IMR-90 (cell line): ENCODE measurements around the gene DGLUCY. TPM values are rescaled to one million over a fixed set of nuclear protein-coding genes. Genes with fewer than 3 reads are reported as not detected.
"Not testable (repeated sequence)": the region's sequence is repeated elsewhere in the genome, so short reads cannot be mapped to it uniquely, and the experiment has no call there.

Source experiments
- ATAC-seq: fragments of 200-7000 bp; cut with Tn5 transposase; 2 replicates; pipeline ENCODE4 v1.9.1; 2020; ENCODE audit warnings: low read depth, mild to moderate bottlenecking, moderate library complexity
- BruUV-seq: library from RNA; stranded (reverse); fragments of 400-500 nt; replicated peaks from 2 replicates; lab custom pipeline; 2021; lab: Mats Ljungman, UMichigan
- CTCF ChIA-PET: fragments of 300-600 bp; formaldehyde crosslinking; extraction: SDS; loops from one replicate; lab custom pipeline; 2021; ENCODE audit warnings: antibody characterized with exemption; lab: Yijun Ruan, JAX
- POLR2A ChIA-PET: fragments of 300-600 bp; sonication (Branson Sonifier 250); formaldehyde crosslinking; loops from one replicate; lab custom pipeline; 2022; ENCODE audit warnings: antibody characterized with exemption; ENCODE audit not compliant: unreplicated experiment; lab: Charles Lee
- DNase-seq: peaks from one replicate; pipeline ENCODE4 v3.0.0; 2013
- H2AFZ ChIP-seq: replicated peaks from 2 replicates; pipeline ENCODE3; 2013; ENCODE audit warnings: low read length, mild to moderate bottlenecking; ENCODE audit not compliant: poor library complexity
- H2AK5ac ChIP-seq: 2 replicates; pipeline ENCODE4 v1.6.1; 2013; ENCODE audit warnings: low read depth, low read length, inconsistent platforms
- H2AK9ac ChIP-seq: replicated peaks from 2 replicates; pipeline ENCODE3; 2013; ENCODE audit warnings: mild to moderate bottlenecking, low read depth, low read length, moderate library complexity; ENCODE audit not compliant: poor library complexity
- H2BK120ac ChIP-seq: 2 replicates; pipeline ENCODE4 v1.6.1; 2013; ENCODE audit warnings: low read depth, low read length, inconsistent platforms
- H2BK15ac ChIP-seq: 3 replicates; pipeline ENCODE4 v1.6.1; 2013; ENCODE audit warnings: low read depth, low read length, inconsistent platforms
- H2BK20ac ChIP-seq: 2 replicates; pipeline ENCODE4 v1.6.1; 2013; ENCODE audit warnings: low read depth, mild to moderate bottlenecking, inconsistent platforms, low read length, moderate library complexity
- H2BK5ac ChIP-seq: 2 replicates; pipeline ENCODE4 v1.6.1; 2013; ENCODE audit warnings: mild to moderate bottlenecking, low read depth, low read length, inconsistent platforms; ENCODE audit not compliant: poor library complexity, severe bottlenecking
- H3K14ac ChIP-seq: replicated peaks from 2 replicates; pipeline ENCODE4 v1.6.1; 2013; ENCODE audit warnings: low read depth, low read length, inconsistent platforms
- H3K18ac ChIP-seq: 2 replicates; pipeline ENCODE4 v1.6.1; 2013; ENCODE audit warnings: low read depth, low read length, control low read depth
- H3K23ac ChIP-seq: 2 replicates; pipeline ENCODE4 v1.6.1; 2013; ENCODE audit warnings: low read depth, low read length, inconsistent platforms
- H3K27ac ChIP-seq: 2 replicates; pipeline ENCODE4 v1.5.1; 2013; ENCODE audit warnings: mild to moderate bottlenecking, control low read depth, low read length; ENCODE audit not compliant: insufficient read depth
- H3K27me3 ChIP-seq: 2 replicates; pipeline ENCODE4 v1.6.1; 2013; ENCODE audit warnings: low read length; ENCODE audit not compliant: control insufficient read depth, insufficient read depth
- H3K36me3 ChIP-seq: 2 replicates; pipeline ENCODE4 v1.6.1; 2013; ENCODE audit warnings: low read length, mixed read lengths; ENCODE audit not compliant: control insufficient read depth, insufficient read depth
- H3K4ac ChIP-seq: 2 replicates; pipeline ENCODE4 v1.6.1; 2013; ENCODE audit warnings: low read depth, low read length, inconsistent platforms
- H3K4me1 ChIP-seq: 2 replicates; pipeline ENCODE4 v1.6.1; 2013; ENCODE audit warnings: low read length, mixed read lengths; ENCODE audit not compliant: control insufficient read depth, insufficient read depth
- H3K4me2 ChIP-seq: 2 replicates; pipeline ENCODE4 v1.6.1; 2013; ENCODE audit warnings: low read depth, mild to moderate bottlenecking, control low read depth, low read length, moderate library complexity
- H3K4me3 ChIP-seq: 2 replicates; pipeline ENCODE4 v1.5.1; 2013; ENCODE audit warnings: low read depth, mild to moderate bottlenecking, control low read depth, low read length, moderate library complexity; ENCODE audit not compliant: insufficient read depth
- H3K56ac ChIP-seq: 2 replicates; pipeline ENCODE4 v1.6.1; 2013; ENCODE audit warnings: low read length, inconsistent platforms; ENCODE audit not compliant: insufficient read depth; ENCODE audit errors: extremely low read depth
- H3K79me1 ChIP-seq, 2 experiments: 2 replicates each; pipeline ENCODE4 v1.6.1; 2013; ENCODE audit warnings: low read length in 2 of 2, inconsistent platforms in 1 of 2, low read depth in 1 of 2
- H3K9ac ChIP-seq: 2 replicates; pipeline ENCODE4 v1.6.1; 2013; ENCODE audit warnings: low read depth, low read length, control low read depth
- H3K9me1 ChIP-seq: 2 replicates; pipeline ENCODE4 v1.6.1; 2013; ENCODE audit warnings: low read length, inconsistent platforms; ENCODE audit not compliant: insufficient read depth
- H3K9me3 ChIP-seq: 2 replicates; pipeline ENCODE4 v1.6.1; 2013; ENCODE audit warnings: low read length; ENCODE audit not compliant: control insufficient read depth, insufficient read depth
- H4K20me1 ChIP-seq: 2 replicates; pipeline ENCODE4 v1.6.1; 2013; ENCODE audit warnings: low read length, inconsistent platforms; ENCODE audit not compliant: insufficient read depth
- H4K5ac ChIP-seq: 2 replicates; pipeline ENCODE4 v1.6.1; 2013; ENCODE audit warnings: mild to moderate bottlenecking, low read depth, low read length, control low read depth
- H4K8ac ChIP-seq, 2 experiments: 2 replicates each; pipeline ENCODE4 v1.6.1; 2013; ENCODE audit warnings: low read depth in 2 of 2, low read length in 2 of 2, control low read depth in 1 of 2, inconsistent platforms in 1 of 2
- H4K91ac ChIP-seq: 2 replicates; pipeline ENCODE4 v1.6.1; 2013; ENCODE audit warnings: low read depth, low read length, inconsistent platforms; ENCODE audit not compliant: insufficient read depth
- RFX5 ChIP-seq: IDR thresholded peaks from 2 replicates; pipeline ENCODE4 v1.8.0; 2012; ENCODE audit warnings: low read depth, mild to moderate bottlenecking, low read length, moderate library complexity
- WGBS, 2 experiments: methylation state at CpG; one replicate each; pipeline versions ENCODE4 v1.1.5 to v1.1.7; 2013; ENCODE audit warnings: missing lambda C conversion rate in 2 of 2; ENCODE audit not compliant: insufficient read length in 1 of 2; ENCODE audit errors: extremely low coverage in 2 of 2; 5-methylcytosine and 5-hydroxymethylcytosine counted together
- dilution Hi-C: fragments of 300-500 bp; cut with HindIII; formaldehyde crosslinking; loops from one replicate; pipeline ENCODE4 v1.14.3; 2018; ENCODE audit warnings: low sequenced_read_pairs; ENCODE audit not compliant: unreplicated experiment
- in situ Hi-C: fragments of 300-500 bp; cut with MboI; formaldehyde crosslinking; loops from 3 replicates; pipeline ENCODE4 v1.14.3; 2019; ENCODE audit warnings: low sequenced_read_pairs, inconsistent platforms, mixed read lengths
- intact Hi-C: fragments of 100-400 bp; cut with micrococcal nuclease; formaldehyde crosslinking; loops from 2 replicates; pipeline ENCODE4 v1.10.0; 2022
- polyA plus RNA-seq, 3 experiments: library from polyadenylated mRNA; depleted of rRNA; stranded (reverse); fragments of >200 nt; gene quantifications; 2 replicates each; pipeline ENCODE4 v1.2.3, GENCODE V29; 2012; ENCODE audit warnings: low replicate concordance in 1 of 3
- total RNA-seq: library from RNA; depleted of rRNA; stranded (reverse); fragments of >200 nt; gene quantifications from 2 replicates; pipeline ENCODE4 v1.2.3, GENCODE V29; 2012
- TF ChIP-seq, protein P1 (sequence below): conservative IDR thresholded peaks from 2 replicates; pipeline ENCODE4 v1.5.1; 2012; ENCODE audit warnings: mild to moderate bottlenecking, low read depth, low read length, improper control_type of control experiment
- TF ChIP-seq, protein P2 (sequence below): fragments of 150-350 bp; IDR thresholded peaks from 2 replicates; pipeline ENCODE4 v1.6.1; 2016; ENCODE audit warnings: low read depth, mild to moderate bottlenecking, low read length, moderate library complexity, borderline replicate concordance

Gene DGLUCY
- total and polyA plus RNA-seq, 2 of the 4 experiments (the other 2 are of a cell fraction): 8.5 to 13.3 TPM

DNA sequence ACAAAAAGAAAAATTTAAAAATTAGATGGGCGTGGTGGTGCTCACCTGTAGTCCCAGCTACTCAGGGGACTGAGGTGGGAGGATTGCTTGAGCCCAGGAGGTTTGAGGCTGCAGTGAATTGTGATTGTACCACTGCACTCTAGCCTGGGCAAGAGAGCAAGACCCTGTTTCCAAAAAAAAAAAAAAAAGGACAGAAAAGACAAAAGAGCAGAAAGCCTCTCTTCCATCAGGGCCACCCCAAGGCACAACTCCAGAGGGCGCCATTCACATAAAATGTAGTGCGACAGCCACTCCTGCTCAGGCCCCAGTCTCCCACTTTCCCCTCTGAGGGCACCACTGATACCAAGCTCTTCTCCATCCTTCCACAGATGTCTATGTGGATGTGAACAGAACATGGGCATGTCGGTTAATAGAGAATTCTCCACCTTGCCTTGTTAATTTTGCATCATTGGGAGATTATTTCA, 41.8 kb downstream of the DGLUCY start:
- no peak overlapping the region for H2BK20ac ChIP-seq
- DNase-seq (no peak), ATAC-seq (no peak)
- no peaks in the 10 kb centered on the region for H3K79me1 ChIP-seq
- no peak overlapping the region for H3K9ac ChIP-seq
- H3K14ac ChIP-seq: no peak overlapping the region
- ChIA-PET POLR2A (no interaction called here), CTCF (interaction anchor here (0.6 to 0.8 kb wide), 2 partner anchors 101 to 459 kb away, joined by 3 to 5 read pairs; no protein-coding TSS in a partner anchor)
- no peak overlapping the region for H3K4me2 ChIP-seq
- no peak overlapping the region for H3K56ac ChIP-seq
- H2BK5ac ChIP-seq: no peak overlapping the region
- H3K4ac ChIP-seq: no peak overlapping the region; the same call in 1 of the 2 replicates
- dilution Hi-C loops: no loop called here
- no peak overlapping the region for H3K18ac ChIP-seq
- intact Hi-C loops: no loop called here
- H4K20me1 ChIP-seq: no peaks in the 10 kb centered on the region
- peaks cover 8% of the 10 kb centered on the region for H3K36me3 ChIP-seq
- no peaks in the 10 kb centered on the region for H3K9me3 ChIP-seq
- H4K5ac ChIP-seq: no peak overlapping the region
- peak overlapping the region; percentile 54; the same call in 1 of the 2 replicates for H4K91ac ChIP-seq
- H3K4me1 ChIP-seq: peaks cover 10% of the 10 kb centered on the region
- no peak overlapping the region for H4K8ac ChIP-seq
- H3K9me1 ChIP-seq: peaks cover 3% of the 10 kb centered on the region; the same call in 1 of the 2 replicates
- in situ Hi-C loops: loop anchor here (25.0 kb wide), 2 partner anchors 768 to 868 kb away; partner anchors contain the start of gene CALM1
- H2BK120ac ChIP-seq: 0 out of 2 replicates have a peak overlapping the region, but pooled peaks have one; percentile 1
- TF ChIP-seq, protein P1, sequence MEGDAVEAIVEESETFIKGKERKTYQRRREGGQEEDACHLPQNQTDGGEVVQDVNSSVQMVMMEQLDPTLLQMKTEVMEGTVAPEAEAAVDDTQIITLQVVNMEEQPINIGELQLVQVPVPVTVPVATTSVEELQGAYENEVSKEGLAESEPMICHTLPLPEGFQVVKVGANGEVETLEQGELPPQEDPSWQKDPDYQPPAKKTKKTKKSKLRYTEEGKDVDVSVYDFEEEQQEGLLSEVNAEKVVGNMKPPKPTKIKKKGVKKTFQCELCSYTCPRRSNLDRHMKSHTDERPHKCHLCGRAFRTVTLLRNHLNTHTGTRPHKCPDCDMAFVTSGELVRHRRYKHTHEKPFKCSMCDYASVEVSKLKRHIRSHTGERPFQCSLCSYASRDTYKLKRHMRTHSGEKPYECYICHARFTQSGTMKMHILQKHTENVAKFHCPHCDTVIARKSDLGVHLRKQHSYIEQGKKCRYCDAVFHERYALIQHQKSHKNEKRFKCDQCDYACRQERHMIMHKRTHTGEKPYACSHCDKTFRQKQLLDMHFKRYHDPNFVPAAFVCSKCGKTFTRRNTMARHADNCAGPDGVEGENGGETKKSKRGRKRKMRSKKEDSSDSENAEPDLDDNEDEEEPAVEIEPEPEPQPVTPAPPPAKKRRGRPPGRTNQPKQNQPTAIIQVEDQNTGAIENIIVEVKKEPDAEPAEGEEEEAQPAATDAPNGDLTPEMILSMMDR: 0 out of 2 replicates have a peak, but pooled peaks have one; percentile 5
- TF ChIP-seq, protein P2, sequence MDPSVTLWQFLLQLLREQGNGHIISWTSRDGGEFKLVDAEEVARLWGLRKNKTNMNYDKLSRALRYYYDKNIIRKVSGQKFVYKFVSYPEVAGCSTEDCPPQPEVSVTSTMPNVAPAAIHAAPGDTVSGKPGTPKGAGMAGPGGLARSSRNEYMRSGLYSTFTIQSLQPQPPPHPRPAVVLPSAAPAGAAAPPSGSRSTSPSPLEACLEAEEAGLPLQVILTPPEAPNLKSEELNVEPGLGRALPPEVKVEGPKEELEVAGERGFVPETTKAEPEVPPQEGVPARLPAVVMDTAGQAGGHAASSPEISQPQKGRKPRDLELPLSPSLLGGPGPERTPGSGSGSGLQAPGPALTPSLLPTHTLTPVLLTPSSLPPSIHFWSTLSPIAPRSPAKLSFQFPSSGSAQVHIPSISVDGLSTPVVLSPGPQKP: no peak
- TF ChIP-seq RFX5: no peak
- H2AK9ac ChIP-seq: no peak overlapping the region
- no peak overlapping the region for H3K4me3 ChIP-seq
- H3K23ac ChIP-seq: no peak overlapping the region
- WGBS, 2 experiments: no CpG with 5 or more reads among the region's 4 CpGs
- no TSS peak for BruUV-seq
- H2AK5ac ChIP-seq: no peak overlapping the region
- H3K27ac ChIP-seq: no peak overlapping the region
- peaks cover 16% of the 10 kb centered on the region for H3K27me3 ChIP-seq
- no peak overlapping the region for H2AFZ ChIP-seq
- H2BK15ac ChIP-seq: no peak overlapping the region

DNA sequence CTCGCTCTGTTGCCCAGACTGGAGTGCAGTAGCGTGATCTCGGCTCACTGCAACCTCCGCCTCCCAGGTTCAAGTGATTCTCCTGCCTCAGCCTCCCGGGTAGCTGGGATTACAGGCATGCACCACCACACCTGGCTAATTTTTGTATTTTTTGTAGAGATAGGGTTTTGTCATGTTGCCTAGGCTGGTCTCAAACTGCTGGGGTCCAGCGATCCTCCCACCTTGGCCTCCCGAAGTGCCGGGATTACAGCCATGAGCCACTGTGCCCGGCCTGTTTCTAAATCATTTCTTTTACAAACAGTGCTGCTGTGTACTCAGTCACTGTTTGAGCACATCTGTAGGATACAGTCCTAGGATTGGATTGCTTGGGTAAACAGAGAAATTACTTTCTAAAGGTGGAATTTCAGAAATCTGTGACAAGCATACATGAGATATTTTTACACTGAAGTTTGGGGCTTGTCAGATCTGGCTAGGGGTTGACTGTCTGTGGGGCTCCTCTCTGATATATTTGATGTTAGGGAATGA, 42.3 kb downstream of the DGLUCY start:
- H4K5ac ChIP-seq, H4K8ac ChIP-seq, BruUV-seq, H3K27ac ChIP-seq, H3K23ac ChIP-seq, H3K4me1 ChIP-seq, H3K18ac ChIP-seq, H3K9ac ChIP-seq, H4K91ac ChIP-seq, H2BK120ac ChIP-seq, H3K9me3 ChIP-seq, H2AK9ac ChIP-seq, H3K4ac ChIP-seq, H2BK5ac ChIP-seq, H2AFZ ChIP-seq, dilution Hi-C loops, H3K14ac ChIP-seq, H3K4me3 ChIP-seq, H3K36me3 ChIP-seq, H2AK5ac ChIP-seq, H3K79me1 ChIP-seq, H3K4me2 ChIP-seq, intact Hi-C loops, H3K56ac ChIP-seq, H2BK20ac ChIP-seq, H2BK15ac ChIP-seq, H4K20me1 ChIP-seq, H3K9me1 ChIP-seq: not testable (repeated sequence)
- no CpG with 5 or more reads among the region's 9 CpGs for WGBS, 2 experiments
- ATAC-seq (peak; percentile 77), DNase-seq (peak; percentile 16)
- ChIA-PET POLR2A (interaction anchor here (0.6 kb wide), 1 partner anchor 282 kb away, joined by 3 read pairs; no protein-coding TSS in a partner anchor), CTCF (interaction anchor here (0.6 kb wide), 1 partner anchor 101 kb away, joined by 3 read pairs; no protein-coding TSS in a partner anchor)
- in situ Hi-C loops: loop anchor here (25.0 kb wide), 2 partner anchors 769 to 869 kb away; partner anchors contain the start of gene CALM1
- H3K27me3 ChIP-seq: peaks cover 16% of the 10 kb centered on the region
